HG02759 (cell line): ENCODE measurements around the gene DSPP.
"Not testable (repeated sequence)": the region's sequence is repeated elsewhere in the genome, so short reads cannot be mapped to it uniquely, and the experiment has no call there.

ENCODE experiments used
- ATAC-seq: cut with Tn5 transposase; IDR thresholded peaks from one replicate; pipeline ENCODE4 v1.9.1; 2021; ENCODE audit warnings: mild to moderate bottlenecking, moderate library complexity; ENCODE audit not compliant: unreplicated experiment

DSPP gene

DNA sequence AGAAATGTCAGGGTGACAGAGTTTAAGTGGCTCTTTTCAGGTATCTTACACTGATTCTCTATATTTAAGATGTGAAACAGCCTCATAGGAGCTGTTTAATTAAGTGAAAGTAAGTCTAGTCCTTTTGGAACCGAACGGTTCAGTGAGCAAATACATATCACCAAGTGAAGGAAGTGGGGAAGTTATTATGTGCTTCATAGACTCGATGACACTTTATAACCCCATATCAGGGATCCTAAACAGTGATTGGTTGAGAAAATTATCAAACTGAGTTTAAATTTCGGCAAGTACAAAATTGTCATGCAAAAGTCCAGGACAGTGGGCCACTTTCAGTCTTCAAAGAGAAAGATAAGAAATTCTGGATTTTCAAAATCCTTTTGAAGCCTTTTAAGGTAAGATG, at the start of gene DSPP:
Gene DSPP, plus strand, starts transcription at position 301 of the 400 bp plus-strand sequence. CDS start 2,380 bp downstream, outside the sequence.
- ATAC-seq = no peak

DNA sequence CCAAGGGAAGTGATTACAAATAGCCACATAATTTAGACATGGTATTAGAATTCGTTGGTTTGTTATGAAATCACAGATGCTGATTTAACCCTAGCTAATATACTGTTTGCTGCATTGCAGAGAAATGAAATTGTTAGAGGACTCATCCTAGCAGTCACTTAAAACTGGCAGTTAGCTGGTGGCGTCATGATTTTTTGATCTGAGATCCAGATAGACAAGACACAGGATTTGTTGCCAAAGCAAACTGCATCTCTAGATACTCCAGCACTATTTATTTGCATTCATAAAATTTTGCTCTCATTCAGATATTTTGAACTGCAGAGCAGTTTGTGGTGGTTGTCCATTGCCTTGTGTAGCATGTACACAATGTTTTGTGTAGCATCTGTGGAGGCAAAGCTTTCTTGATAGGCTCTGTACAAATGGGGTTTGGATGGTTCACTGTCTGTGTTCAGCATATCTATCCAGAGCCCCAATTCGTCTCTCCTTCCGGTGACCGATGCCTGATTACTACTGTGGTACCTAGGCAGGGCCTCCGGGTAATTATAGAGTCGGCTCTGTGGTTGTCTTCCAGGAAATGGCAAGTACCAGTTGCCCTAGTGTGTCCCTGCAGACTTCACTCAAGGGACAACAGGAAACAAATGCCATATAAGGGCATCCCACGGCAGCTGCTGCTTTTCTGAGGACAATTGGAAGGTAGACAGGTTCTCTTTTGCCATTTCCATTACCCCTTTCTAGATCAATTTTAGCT, 49.1 kb upstream of the DSPP start:
- ATAC-seq = peak; percentile 99

DNA sequence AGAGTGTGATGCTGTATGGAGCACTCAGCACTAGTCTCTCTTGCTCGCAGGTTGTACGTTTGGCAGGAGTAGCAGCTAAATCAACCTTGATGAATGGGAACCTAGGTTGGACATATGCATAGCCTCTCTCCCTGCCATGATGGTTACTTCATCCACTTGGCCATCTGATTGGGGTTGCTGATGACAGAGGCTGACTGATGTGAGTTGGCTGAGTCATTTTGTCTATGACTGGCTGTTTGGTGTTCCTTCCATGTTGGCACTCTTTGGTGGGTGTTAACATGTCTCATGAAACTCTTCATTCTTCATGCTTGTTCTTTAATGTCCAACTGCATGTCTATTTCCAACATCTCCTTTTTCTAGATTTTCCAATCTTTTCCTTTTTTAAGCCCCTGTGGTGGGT, 47.5 kb upstream of the DSPP start:
- ATAC-seq = no peak

DNA sequence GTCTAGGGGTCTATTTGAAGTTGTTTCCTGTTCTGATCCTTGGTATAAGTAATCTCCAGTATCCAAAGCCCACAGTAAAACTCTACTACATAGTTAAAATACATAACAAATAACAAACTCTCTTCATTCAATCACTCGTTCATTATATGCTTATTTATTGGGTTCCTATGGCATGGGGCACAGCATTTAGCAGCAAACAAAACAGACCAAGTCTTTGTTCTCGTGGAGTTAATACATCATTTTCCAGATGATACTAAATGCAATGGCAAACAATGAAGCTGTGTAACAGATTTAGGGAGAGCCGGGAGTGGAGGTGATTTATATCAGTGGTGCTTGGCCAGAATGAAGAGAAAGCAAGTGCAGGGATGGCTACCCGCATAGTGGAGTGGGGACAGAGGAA, 42.6 kb upstream of the DSPP start:
- no peak for ATAC-seq

DNA sequence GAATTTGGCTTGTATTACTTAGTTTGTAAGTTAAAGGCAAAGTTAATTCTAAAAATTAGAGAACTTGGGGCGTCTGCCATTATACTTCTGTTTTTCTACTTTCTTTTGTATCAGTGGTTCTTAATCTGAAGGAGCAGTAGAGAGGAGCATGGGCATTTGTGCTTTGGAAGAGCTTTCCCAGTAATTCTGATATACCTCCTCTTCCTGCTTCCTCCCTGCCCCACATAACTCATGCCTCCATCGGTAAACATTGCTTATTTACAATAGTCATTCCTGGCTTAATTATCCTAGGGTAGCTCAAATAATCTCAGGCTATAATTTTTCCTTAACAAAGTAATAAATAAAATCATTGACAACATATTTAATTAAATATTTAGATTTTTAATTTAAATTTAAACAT, 42.1 kb upstream of the DSPP start:
- no peak for ATAC-seq

DNA sequence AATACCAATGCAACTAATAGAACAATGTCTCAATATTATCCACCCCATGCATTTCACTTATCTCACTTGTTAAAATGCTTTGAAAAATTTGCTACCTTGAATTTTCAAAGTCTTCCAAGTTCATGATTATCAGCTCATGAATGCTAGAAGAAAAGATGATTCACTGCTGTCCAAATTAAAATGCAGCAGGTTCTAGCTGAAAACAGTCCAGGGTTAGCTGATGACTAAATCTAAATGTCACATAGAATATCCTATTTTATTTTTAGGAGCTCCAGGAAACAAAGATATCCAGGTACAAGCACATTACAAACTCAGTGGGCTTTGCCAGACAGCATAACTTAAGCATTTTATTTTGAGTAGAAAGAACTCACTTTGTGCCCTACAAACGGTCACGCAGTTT, 41.1 kb upstream of the DSPP start:
- ATAC-seq = no peak

DNA sequence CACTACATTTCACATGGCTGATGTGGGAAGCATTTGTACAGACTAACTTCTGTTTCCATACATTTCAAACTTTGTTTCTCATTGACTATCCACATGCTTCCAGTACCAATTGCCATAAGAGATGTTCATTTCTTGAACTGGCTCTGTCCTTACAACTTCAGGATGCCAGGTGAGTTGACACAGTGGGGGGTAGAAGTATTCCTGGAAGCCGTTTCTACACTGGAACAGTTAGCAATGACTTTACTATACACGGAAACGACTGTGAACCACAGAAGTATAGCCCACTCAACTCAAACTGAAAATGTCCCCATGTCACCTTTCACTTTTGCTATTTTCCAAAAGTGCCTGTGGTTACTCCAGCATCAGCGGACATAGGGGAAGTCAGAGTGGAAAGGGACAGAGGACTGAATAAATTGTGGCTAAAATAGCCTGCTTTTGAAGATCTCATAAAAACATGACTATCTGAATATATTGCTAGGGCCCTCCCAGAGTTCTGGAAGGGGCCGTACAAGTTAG, 38.0 kb upstream of the DSPP start:
- ATAC-seq = no peak

DNA sequence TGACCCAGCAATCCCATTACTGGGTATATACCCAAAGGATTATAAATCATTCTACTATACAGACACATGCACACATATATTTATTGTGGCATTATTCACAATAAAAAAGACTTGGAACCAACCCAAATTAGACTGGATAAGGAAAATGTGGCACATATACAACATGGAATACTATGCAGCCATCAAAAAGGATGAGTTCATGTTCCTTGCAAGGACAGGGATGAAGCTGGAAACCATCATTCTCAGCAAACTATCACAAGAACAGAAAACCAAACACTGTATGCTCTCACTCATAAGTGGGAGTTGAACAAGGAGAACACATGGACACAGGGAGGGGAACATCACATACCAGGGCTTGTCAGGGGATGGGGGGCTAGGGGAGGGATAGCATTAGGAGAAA, 34.0 kb upstream of the DSPP start:
- not testable (repeated sequence) for ATAC-seq

DNA sequence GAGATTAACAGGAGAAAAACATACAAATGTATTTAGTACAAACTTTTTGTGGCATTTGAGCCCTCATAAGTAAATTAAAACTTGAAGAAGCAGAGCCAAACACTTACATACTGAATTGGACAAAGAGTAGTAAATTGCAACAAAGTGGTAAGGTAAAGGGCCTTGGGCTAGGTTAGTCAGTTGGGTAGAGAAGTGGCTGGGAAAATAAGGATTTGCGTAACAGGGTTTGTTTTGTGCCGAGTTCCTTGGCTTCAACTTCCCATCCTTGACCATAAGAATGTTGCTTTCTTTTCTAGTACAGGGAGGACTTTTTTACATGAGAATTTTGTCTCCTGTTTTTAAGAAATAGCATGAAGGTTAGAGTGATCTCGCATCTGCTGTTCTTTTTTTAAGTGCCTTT, 33.3 kb upstream of the DSPP start:
- no peak for ATAC-seq

DNA sequence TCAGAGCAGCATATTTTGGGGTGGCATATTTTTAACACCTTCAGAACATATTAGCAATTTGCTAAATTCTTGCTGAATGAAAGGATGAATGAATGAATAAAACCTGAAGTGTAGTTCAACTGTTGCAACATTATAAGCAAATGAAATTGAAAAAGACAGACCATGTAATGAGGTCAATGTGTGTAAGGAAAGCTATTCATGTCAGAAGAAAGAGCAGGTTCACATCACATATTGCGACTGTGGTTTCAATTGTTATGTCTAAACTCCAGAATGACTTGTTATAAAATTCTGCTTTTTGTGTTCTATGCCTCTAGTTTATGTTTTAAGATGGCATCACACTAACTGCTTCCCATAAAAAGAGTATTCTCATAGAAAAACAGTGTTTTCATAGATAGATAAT, 32.9 kb upstream of the DSPP start:
- ATAC-seq = no peak

DNA sequence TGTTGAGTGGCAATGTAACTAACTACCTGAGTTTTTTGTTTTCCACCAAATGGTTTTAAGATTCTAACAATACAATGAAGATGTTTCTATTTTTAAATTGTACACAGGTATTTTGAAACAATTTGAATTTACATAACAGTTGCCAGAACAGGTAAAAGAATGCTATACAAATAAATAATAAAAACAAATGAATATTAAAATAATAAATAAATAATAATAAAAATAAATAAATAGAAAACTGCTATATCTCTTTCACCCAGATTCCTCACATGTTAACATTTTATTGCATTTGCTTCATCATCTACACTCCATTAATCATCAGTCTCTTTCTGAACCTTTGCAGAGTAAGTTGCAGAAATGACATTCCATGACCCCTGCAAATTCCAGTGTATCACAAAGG, 32.3 kb upstream of the DSPP start:
- ATAC-seq = no peak

DNA sequence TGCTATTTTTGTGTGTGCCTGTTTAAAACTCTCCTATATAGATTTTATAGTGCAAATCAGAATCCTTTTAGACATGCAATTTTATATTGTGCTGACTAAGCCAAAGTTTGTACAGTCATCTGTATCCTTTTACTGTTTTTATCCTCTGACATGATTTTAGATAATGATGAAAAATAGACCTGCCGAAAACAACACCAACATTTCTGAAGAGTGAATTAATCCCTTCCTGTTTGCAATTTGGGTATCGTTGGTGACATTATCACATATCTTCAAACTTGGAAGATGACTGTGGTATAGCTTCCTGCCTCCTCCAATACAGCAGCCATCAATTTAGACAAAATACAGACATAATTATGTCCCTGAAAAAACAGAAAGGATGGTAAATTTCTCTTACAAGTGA, 28.9 kb upstream of the DSPP start:
- no peak for ATAC-seq

DNA sequence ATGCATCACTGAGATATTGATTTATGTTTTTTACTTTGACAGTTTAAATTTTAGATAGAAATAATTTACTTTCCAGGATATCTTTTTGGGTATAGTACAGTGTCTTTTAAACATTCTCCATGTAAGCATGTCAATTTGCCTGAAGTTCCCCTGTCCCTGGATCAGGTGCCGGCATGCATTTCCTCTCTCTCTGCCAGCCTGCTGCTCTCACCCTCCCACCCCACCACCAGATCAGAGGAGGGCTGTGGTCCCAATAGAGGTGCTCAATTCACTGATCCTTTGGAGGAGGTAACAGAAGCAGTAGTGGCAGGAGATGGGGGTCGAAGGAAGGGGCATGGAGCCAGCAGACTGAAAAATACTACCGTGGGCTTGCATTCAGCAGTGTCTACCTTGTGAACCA, 28.3 kb upstream of the DSPP start:
- ATAC-seq = no peak

DNA sequence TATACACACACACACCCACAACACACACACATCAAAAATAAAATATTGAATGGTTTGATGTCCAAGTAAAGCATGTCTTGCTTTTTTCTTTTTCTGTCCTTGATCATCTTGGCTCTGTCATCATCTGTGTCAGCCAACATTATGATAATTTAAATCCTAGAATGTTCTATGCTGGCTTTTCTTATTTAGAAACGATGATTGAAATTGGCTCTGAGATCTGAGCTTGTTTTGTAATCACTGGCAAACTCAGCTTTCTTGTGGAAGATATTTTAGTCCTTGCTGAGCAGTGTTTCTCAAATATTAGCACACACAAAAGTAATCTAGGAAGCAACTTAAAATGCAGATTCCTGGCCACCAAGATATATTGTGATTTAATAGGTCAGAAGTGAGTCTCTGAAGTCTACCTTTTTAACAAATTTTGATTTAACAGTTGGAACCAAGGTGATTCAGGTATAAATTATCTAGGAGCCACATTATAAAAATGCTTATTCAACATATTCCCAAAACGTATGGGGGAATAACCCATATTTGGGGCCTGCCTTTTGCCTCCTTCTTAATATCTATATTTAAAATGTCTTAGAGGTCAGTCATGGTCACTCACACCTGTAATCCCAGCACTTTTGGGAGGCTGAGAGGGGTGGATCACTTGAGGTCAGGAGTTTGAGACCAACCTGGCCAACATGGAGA, 24.0 kb upstream of the DSPP start:
- no peak for ATAC-seq

DNA sequence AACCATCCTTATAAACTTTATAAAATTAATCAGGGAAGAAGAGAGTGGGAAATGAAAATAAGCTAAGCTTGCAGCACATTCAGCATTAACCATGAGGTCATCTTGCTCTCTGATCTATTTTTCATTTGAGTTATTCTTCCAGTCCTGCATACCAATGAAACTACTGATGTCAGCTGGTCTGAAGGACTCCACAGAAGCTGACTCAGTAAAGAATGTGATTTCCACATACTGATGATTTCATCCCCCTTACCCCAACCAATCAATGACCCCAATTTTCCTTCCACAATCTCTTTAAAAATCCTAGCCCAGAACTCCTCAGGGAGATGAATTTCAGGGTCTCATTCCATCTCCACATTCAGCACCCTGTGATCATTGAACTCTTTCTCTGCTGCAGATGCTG, 18.8 kb upstream of the DSPP start:
- no peak for ATAC-seq

DNA sequence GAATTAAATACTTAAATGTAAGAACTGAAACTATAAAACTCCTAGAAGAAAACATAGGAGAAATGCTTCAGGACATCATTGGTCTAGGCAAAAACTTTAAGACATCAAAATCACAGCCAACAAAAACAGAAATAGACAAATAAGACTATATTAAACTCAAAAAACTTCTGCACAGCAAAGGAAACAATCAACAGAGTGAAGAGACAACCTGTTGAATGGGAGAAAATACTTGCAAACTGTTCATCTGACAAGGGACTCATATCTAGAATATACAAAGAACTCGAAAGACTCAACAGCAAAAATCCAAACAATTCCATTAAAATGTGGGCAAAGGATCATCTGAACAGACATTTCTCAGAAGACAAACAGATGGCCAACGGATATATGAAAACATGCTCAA, 16.2 kb upstream of the DSPP start:
- ATAC-seq = no peak

DNA sequence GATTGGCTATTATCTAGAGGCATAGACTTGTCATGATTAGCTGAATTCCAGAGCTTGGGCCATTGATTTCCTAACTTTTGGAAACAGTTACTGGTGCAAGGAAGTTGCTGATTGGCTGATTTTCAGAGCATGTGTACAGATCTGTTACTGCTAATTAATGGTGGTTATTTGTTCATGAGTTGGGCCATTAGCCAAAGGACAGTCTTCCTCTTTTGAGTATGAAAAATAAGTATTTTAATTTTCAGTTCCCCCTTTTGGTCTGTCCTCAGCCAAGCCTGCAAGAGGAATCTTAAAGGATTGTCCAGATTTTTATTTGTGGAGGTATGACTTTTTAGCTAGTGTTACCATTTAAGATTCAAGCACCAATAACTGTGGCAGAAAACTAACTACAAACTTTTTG, 7.0 kb upstream of the DSPP start:
- no peak for ATAC-seq

DNA sequence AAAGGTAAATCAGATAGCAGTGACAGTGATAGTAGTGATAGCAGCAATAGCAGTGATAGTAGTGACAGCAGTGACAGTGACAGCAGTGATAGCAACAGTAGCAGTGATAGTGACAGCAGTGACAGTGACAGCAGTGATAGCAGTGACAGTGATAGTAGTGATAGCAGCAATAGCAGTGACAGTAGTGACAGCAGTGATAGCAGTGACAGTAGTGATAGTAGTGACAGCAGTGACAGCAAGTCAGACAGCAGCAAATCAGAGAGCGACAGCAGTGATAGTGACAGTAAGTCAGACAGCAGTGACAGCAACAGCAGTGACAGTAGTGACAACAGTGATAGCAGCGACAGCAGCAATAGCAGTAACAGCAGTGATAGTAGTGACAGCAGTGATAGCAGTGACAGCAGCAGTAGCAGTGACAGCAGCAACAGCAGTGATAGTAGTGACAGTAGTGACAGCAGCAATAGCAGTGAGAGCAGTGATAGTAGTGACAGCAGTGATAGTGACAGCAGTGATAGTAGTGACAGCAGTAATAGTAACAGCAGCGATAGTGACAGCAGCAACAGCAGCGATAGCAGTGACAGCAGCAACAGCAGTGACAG, 6.1 kb downstream of the DSPP start:
- ATAC-seq = no peak

DNA sequence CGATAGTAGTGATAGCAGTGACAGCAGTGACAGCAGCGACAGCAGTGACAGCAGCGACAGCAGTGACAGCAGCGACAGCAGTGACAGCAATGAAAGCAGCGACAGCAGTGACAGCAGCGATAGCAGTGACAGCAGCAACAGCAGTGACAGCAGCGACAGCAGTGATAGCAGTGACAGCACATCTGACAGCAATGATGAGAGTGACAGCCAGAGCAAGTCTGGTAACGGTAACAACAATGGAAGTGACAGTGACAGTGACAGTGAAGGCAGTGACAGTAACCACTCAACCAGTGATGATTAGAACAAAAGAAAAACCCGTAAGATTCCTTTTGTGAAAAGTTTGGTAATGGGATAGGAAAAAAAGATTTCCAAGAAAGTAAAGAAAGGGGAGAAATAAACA, 7.9 kb downstream of the DSPP start:
- no peak for ATAC-seq

DNA sequence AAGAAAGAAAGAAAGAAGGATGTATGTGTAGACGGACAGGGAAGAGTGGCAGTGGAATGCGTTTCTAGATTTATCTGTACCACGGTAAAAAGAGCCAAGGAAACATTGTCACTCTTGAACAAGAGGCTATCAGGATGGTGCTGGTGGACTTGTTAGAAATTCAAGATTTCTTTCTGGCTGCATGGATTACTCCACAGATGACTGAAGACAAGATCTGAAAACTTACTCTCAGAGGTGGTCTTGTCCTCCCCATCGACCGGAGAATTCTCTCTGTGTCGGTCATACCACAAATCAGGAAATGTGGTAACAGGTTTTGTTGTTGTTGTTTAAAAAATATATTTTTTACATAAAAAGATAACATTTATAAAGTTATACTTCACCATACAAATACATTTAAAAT, 11.8 kb downstream of the DSPP start:
- ATAC-seq = no peak

DNA sequence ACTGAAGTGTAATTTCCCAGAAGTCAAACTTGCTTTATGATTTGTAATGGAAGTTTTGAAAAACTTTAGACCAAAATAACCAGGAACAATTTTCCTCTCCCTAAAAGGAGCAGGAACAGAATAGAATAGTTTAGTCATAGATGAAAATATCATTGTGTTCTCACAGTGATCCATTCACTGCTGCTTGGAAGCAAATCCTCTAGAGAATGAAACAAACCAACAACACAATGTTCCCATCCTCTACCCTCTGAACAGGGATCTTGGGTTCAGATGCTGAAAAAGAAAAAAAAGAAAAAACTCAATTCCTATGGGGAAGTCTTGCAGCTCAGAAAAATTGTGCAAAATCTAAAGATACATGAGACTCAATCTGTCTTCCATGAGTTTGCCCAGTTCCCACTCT, 12.2 kb downstream of the DSPP start:
- no peak for ATAC-seq

DNA sequence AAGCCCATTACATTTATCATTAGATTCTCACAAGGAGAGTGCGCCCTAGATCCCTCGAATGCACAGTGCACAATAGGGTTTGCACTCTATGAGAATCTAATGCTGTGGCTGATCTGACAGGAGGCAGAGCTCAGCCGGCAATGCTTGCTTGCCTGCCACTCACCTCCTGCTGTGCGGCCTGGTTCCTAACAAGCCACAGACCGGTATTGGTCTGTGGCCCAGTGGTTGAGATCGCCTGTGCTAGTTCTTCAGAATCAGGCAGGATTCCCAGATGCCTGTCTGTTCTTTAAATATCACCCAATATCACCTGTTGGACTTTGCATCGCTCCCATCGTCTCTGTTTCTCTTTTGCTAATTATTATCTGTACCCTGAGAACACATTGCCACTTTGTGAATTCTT, 14.0 kb downstream of the DSPP start:
- ATAC-seq = no peak
